GM23248 (cell line): ENCODE data around the gene AGAP1. TPM values are rescaled to one million over a fixed set of nuclear protein-coding genes. Genes with fewer than 3 reads are reported as not detected.

Experiments used
- DNase-seq: peaks from one replicate; pipeline ENCODE4 v3.0.0-alpha.2; 2015
- H2AFZ ChIP-seq: fragments of 200-600 bp; sonication (generic); 2 replicates; pipeline ENCODE4 v1.6.1; 2016; ENCODE audit warnings: antibody characterized with exemption
- H3F3A ChIP-seq: fragments of 200-600 bp; sonication (generic); 2 replicates; pipeline ENCODE4 v1.6.1; 2016; ENCODE audit warnings: mild to moderate bottlenecking, antibody characterized with exemption, mixed run types; ENCODE audit not compliant: insufficient read depth
- H3K27ac ChIP-seq: fragments of 200-600 bp; sonication (generic); 2 replicates; pipeline ENCODE4 v1.5.1; 2016; ENCODE audit warnings: mild to moderate bottlenecking
- H3K27me3 ChIP-seq: fragments of 200-600 bp; sonication (generic); replicated peaks from 2 replicates; pipeline ENCODE4 v1.6.1; 2016; ENCODE audit warnings: mild to moderate bottlenecking; ENCODE audit not compliant: insufficient read depth
- H3K36me3 ChIP-seq: fragments of 200-600 bp; sonication (generic); 2 replicates; pipeline ENCODE4 v1.6.1; 2016; ENCODE audit warnings: low read depth, mild to moderate bottlenecking
- H3K4me1 ChIP-seq: fragments of 200-600 bp; sonication (generic); 2 replicates; pipeline ENCODE4 v1.6.1; 2016; ENCODE audit warnings: mild to moderate bottlenecking; ENCODE audit not compliant: insufficient read depth
- H3K4me2 ChIP-seq: fragments of 200-600 bp; sonication (generic); one replicate; pipeline ENCODE4 v1.6.1; 2016; ENCODE audit warnings: mild to moderate bottlenecking; ENCODE audit not compliant: unreplicated experiment
- H3K4me3 ChIP-seq: fragments of 200-600 bp; sonication (generic); 2 replicates; pipeline ENCODE4 v1.5.1; 2016; ENCODE audit warnings: mild to moderate bottlenecking
- H3K79me2 ChIP-seq: fragments of 200-600 bp; sonication (generic); 2 replicates; pipeline ENCODE4 v1.6.1; 2016; ENCODE audit warnings: mild to moderate bottlenecking; ENCODE audit not compliant: insufficient read depth
- H3K9ac ChIP-seq: fragments of 200-600 bp; sonication (generic); 2 replicates; pipeline ENCODE4 v1.6.1; 2016; ENCODE audit warnings: mild to moderate bottlenecking
- H3K9me2 ChIP-seq: fragments of 200-600 bp; sonication (generic); 2 replicates; pipeline ENCODE4 v1.6.1; 2016; ENCODE audit warnings: mixed run types, mild to moderate bottlenecking, moderate library complexity; ENCODE audit not compliant: insufficient read depth
- H3K9me3 ChIP-seq: fragments of 200-600 bp; sonication (generic); one replicate; pipeline ENCODE4 v1.6.1; 2017; ENCODE audit warnings: low read depth
- H4K20me1 ChIP-seq: fragments of 200-600 bp; sonication (generic); 2 replicates; pipeline ENCODE4 v1.6.0; 2016; ENCODE audit not compliant: insufficient read depth
- EZH2 ChIP-seq: fragments of 200-600 bp; sonication (generic); IDR thresholded peaks from 2 replicates; pipeline ENCODE4 v1.6.1; 2018; ENCODE audit warnings: antibody characterized with exemption, mild to moderate bottlenecking; ENCODE audit not compliant: insufficient read depth, poor library complexity, severe bottlenecking
- EZH2phosphoT487 ChIP-seq: fragments of 200-600 bp; sonication (generic); IDR thresholded peaks from 2 replicates; pipeline ENCODE4 v1.6.1; 2018; ENCODE audit warnings: antibody characterized with exemption, moderate library complexity, mild to moderate bottlenecking, low read depth; ENCODE audit not compliant: insufficient read depth
- WGBS, 2 experiments: methylation state at CpG; one replicate each; pipeline ENCODE4 v1.1.6; 2015 to 2017; ENCODE audit warnings: low lambda C conversion rate in 2 of 2, low coverage in 1 of 2; ENCODE audit errors: missing lambda C conversion rate in 2 of 2; 5-methylcytosine and 5-hydroxymethylcytosine counted together
- in situ Hi-C: fragments of 300-500 bp; cut with MboI; formaldehyde crosslinking; loops from 2 replicates; pipeline ENCODE4 v1.15.0; 2020
- polyA plus RNA-seq: library from polyadenylated mRNA; unstranded; fragments of >200 nt; fragmentation: Nextera tagmentation; extraction: Ambion mirVana; gene quantifications from 2 replicates; pipeline ENCODE4 v1.2.1, GENCODE V29; 2016
- total RNA-seq: library from RNA; depleted of rRNA; stranded (reverse); fragments of >200 nt; shearing (Covaris generic); gene quantifications from 2 replicates; pipeline ENCODE4 v1.2.3, GENCODE V29; 2014

The AGAP1 gene
- total and polyA plus RNA-seq, 2 experiments from 2014 or later: 2.2 to 9.9 TPM

DNA sequence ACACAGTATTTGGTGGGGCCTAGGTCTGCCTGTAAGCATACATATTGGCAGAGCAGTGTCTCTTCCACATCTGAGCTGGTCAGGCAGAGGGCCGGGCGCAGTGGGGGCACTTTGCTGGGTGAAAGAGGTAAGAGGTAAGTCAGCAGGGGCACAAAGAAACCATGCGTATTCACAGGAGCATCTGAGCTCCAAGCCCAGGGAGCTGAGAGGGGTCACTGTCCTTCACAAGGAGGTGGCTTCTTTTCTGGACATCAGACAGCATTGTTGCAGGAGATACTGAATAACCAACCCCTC, 201.7 kb downstream of the AGAP1 start:
- peaks cover 96% of the 10 kb centered on the region for H3K79me2 ChIP-seq
- 100% methylated on average over 3 of the region's 3 CpGs for WGBS, 2 experiments

DNA sequence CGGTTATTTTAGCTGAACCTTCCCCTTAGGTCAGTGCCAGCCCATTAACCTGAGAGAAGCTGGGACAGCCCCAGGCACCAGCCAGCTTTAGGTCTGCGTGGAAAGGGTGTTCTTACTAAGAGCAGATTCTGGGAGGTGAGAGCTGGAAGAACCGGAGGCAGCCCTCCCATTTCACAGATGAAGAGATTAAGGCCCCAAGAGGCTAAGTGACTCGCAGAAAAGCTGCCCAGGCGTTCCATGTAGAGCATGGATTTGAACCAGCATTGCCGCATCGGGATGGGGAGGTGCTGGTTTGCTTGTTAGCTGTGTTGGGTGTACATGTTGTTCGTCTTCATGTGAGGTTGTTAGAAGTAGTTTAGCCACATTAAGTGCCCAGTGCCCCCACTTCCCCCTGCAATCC, 203.2 kb downstream of the AGAP1 start:
- H3K9me3 ChIP-seq: no peaks in the 10 kb centered on the region
- no peaks in the 10 kb centered on the region for H4K20me1 ChIP-seq
- no peak for DNase-seq
- H3K27ac ChIP-seq: no peak overlapping the region
- WGBS, 2 experiments: 77 to 82% methylated on average over 8 of the region's 8 CpGs
- TF ChIP-seq EZH2: no peak
- no peak for TF ChIP-seq EZH2phosphoT487
- no peaks in the 10 kb centered on the region for H3K36me3 ChIP-seq
- H3K79me2 ChIP-seq: peaks cover 93% of the 10 kb centered on the region
- H3K4me2 ChIP-seq: no peak overlapping the region
- no peak overlapping the region for H3K9ac ChIP-seq
- H3K9me2 ChIP-seq: no peaks in the 10 kb centered on the region
- H3F3A ChIP-seq: no peaks in the 10 kb centered on the region
- in situ Hi-C loops: no loop called here
- no peak overlapping the region for H2AFZ ChIP-seq
- H3K27me3 ChIP-seq: no peaks in the 10 kb centered on the region
- H3K4me3 ChIP-seq: no peak overlapping the region
- H3K4me1 ChIP-seq: no peaks in the 10 kb centered on the region

More for the DNA sequence above, 201.7 kb downstream of the AGAP1 start:
- Histone ChIP-seq H3K4me2 (no peak overlapping the region), H3F3A (no peaks in the 10 kb centered on the region), H3K27ac (no peak overlapping the region), H4K20me1 (peaks cover 1% of the 10 kb centered on the region; the same call in 1 of the 2 replicates), H3K9me2 (no peaks in the 10 kb centered on the region), H3K4me1 (no peaks in the 10 kb centered on the region), H3K9me3 (no peaks in the 10 kb centered on the region), H3K36me3 (no peaks in the 10 kb centered on the region), H3K4me3 (no peak overlapping the region), H3K27me3 (no peaks in the 10 kb centered on the region), H3K9ac (no peak overlapping the region), H2AFZ (no peak overlapping the region)
- TF ChIP-seq EZH2 (no peak), EZH2phosphoT487 (no peak)
- in situ Hi-C loops: no loop called here
- DNase-seq: no peak

DNA sequence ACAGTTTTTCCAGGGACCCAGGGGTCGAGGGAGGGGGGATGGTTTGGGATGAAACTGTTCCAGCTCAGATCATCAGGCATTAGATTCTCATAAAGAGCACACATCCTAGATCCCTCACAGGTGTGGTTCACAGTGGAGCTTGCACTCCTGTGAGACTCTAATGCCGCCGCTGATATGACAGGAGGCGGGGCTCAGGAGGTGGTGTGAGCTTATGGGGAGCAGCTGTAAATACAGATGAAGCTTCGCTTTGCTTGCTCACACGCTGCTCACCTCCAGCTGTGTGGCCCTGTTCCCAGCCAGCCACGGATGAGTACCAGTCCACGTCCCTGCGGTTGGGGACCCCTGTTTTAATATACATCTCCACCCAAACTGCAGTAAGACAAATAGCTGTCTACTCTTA, 204.2 kb downstream of the AGAP1 start:
- in situ Hi-C loops: no loop called here

DNA sequence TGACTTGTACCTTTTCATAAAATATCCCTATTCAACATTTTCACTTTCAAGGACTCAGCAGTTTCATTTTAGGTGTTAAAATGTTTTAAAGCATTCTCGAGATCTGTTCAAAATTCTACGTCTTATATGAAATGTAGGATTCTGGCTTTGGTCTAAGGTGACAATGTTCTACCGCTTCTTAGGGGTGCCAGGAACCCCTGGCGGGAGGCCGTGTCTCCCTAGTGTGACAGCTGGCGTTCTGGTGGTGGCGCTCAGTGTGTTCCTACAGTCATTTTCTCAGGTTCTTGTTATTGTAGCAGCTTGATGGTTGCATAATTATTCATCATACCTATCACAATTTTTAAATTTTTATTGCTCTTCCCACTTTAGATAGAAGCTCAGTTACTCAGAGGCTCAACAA, 204.6 kb downstream of the AGAP1 start:
- Histone ChIP-seq H3K4me3 (no peak overlapping the region), H3K4me1 (0 out of 2 replicates have a peak, but pooled peaks cover 5% of the 10 kb centered on the region), H3K36me3 (no peaks in the 10 kb centered on the region), H3K4me2 (no peak overlapping the region), H3K79me2 (peaks cover 80% of the 10 kb centered on the region), H4K20me1 (no peaks in the 10 kb centered on the region), H3K27me3 (no peaks in the 10 kb centered on the region), H3K9ac (no peak overlapping the region), H3F3A (peaks cover 5% of the 10 kb centered on the region; the same call in 1 of the 2 replicates), H3K9me3 (no peaks in the 10 kb centered on the region), H2AFZ (no peak overlapping the region), H3K27ac (no peak overlapping the region), H3K9me2 (no peaks in the 10 kb centered on the region)
- in situ Hi-C loops: no loop called here
- TF ChIP-seq EZH2 (no peak), EZH2phosphoT487 (no peak)
- DNase-seq: no peak
- WGBS, 2 experiments: 90 to 92% methylated on average over 7 of the region's 7 CpGs

More for the DNA sequence above, 204.2 kb downstream of the AGAP1 start:
- no peaks in the 10 kb centered on the region for H3K9me3 ChIP-seq
- WGBS, 2 experiments: 64 to 68% methylated on average over 8 to 9 of the region's 9 CpGs
- no peak overlapping the region for H2AFZ ChIP-seq
- H3K9ac ChIP-seq: no peak overlapping the region
- H3K27me3 ChIP-seq: no peaks in the 10 kb centered on the region
- H3F3A ChIP-seq: peaks cover 5% of the 10 kb centered on the region; the same call in 1 of the 2 replicates
- 0 out of 2 replicates have a peak, but pooled peaks cover 5% of the 10 kb centered on the region for H3K4me1 ChIP-seq
- peaks cover 85% of the 10 kb centered on the region for H3K79me2 ChIP-seq
- no peaks in the 10 kb centered on the region for H3K9me2 ChIP-seq
- no peak overlapping the region for H3K4me3 ChIP-seq
- no peak for DNase-seq
- H3K27ac ChIP-seq: no peak overlapping the region
- H3K36me3 ChIP-seq: no peaks in the 10 kb centered on the region
- no peaks in the 10 kb centered on the region for H4K20me1 ChIP-seq
- H3K4me2 ChIP-seq: no peak overlapping the region
- TF ChIP-seq EZH2 (no peak), EZH2phosphoT487 (no peak)

DNA sequence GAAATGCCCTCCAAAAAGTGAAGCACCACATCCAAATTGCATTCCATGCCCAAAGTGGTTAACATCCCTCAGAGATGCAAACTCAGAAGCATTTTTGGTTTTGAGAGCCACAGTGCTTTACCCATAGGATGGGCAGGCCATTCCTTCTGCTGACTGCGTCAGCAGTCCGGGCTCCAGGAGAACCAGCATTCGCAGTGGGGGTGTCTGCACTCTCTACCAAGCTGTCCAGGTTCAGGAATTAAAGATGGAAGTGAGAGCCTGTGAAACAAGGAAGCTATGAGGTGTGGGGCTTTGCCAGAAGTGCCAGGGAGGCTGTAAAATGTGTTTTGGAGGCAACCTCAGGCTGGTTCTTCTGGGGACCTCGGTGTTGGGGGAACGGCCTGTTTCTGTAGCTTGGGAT, 205.7 kb downstream of the AGAP1 start:
- 39 to 46% methylated on average over 5 of the region's 5 CpGs for WGBS, 2 experiments
- Histone ChIP-seq H2AFZ (no peak overlapping the region), H3K4me2 (no peak overlapping the region), H3F3A (peaks cover 5% of the 10 kb centered on the region; the same call in 1 of the 2 replicates), H3K27ac (no peak overlapping the region), H3K9me2 (no peaks in the 10 kb centered on the region), H3K4me1 (0 out of 2 replicates have a peak, but pooled peaks cover 5% of the 10 kb centered on the region), H3K9me3 (no peaks in the 10 kb centered on the region), H3K9ac (no peak overlapping the region), H4K20me1 (no peaks in the 10 kb centered on the region), H3K4me3 (no peak overlapping the region), H3K27me3 (no peaks in the 10 kb centered on the region), H3K79me2 (peaks cover 76% of the 10 kb centered on the region), H3K36me3 (no peaks in the 10 kb centered on the region)
- TF ChIP-seq EZH2phosphoT487: no peak
- TF ChIP-seq EZH2: no peak
- no peak for DNase-seq
- in situ Hi-C loops: no loop called here
